Ishikawa (cell line): Measurements from ENCODE around the gene SNAPC2.

Experiments
- CREB1 ChIP-seq: IDR thresholded peaks from 2 replicates; pipeline ENCODE4 v1.6.1; 2012; ENCODE audit warnings: low read depth
- EGR1 ChIP-seq: IDR thresholded peaks from 2 replicates; pipeline ENCODE4 v1.6.1; 2012
- TCF12 ChIP-seq: IDR thresholded peaks from 2 replicates; pipeline ENCODE4 v1.6.1; 2012; ENCODE audit warnings: low read depth
- USF1 ChIP-seq: IDR thresholded peaks from 2 replicates; pipeline ENCODE4 v1.6.1; 2012

- TF ChIP-seq USF1 = no peak
- TF ChIP-seq CREB1 = no peak
- TF ChIP-seq EGR1 = no peak
- no peak for TF ChIP-seq TCF12
Observed at GRCh38 chr19:7918615-7919421, 1.3 kb upstream of the SNAPC2 start.
